Mesendoderm (in vitro differentiated cells): Measurements from ENCODE around the gene LRRFIP1.
A peak's percentile ranks its signal among the peaks of the same experiment; 100 is the strongest.

Experiments used
- DNase-seq: peaks from one replicate; pipeline ENCODE4 v3.0.0; 2013
- H2AK5ac ChIP-seq: 2 replicates; pipeline ENCODE4 v1.6.1; 2013; ENCODE audit warnings: low read length, inconsistent platforms
- H2BK120ac ChIP-seq: 2 replicates; pipeline ENCODE4 v1.6.1; 2013; ENCODE audit warnings: low read depth, mild to moderate bottlenecking, low read length, moderate library complexity, mixed read lengths
- H2BK15ac ChIP-seq: replicated peaks from 2 replicates; pipeline ENCODE4 v1.6.1; 2013; ENCODE audit warnings: low read depth, mild to moderate bottlenecking, moderate library complexity
- H2BK5ac ChIP-seq: 2 replicates; pipeline ENCODE4 v1.6.1; 2013; ENCODE audit warnings: low read length, inconsistent platforms
- H3K18ac ChIP-seq: 2 replicates; pipeline ENCODE4 v1.6.1; 2013; ENCODE audit warnings: mild to moderate bottlenecking, low read length, mixed read lengths
- H3K23ac ChIP-seq: one replicate; pipeline ENCODE4 v1.6.1; 2013; ENCODE audit warnings: low read length
- H3K27ac ChIP-seq: 2 replicates; pipeline ENCODE4 v1.5.1; 2013; ENCODE audit warnings: low read depth, mild to moderate bottlenecking, inconsistent platforms, low read length, moderate library complexity
- H3K27me3 ChIP-seq: 2 replicates; pipeline ENCODE4 v1.6.1; 2013; ENCODE audit warnings: low read length, control low read depth, mild to moderate bottlenecking, inconsistent platforms; ENCODE audit not compliant: insufficient read depth, poor library complexity
- H3K36me3 ChIP-seq: 2 replicates; pipeline ENCODE4 v1.6.1; 2013; ENCODE audit warnings: low read length, inconsistent platforms; ENCODE audit not compliant: control insufficient read depth, insufficient read depth
- H3K4ac ChIP-seq: one replicate; pipeline ENCODE4 v1.6.1; 2013; ENCODE audit warnings: low read depth, mild to moderate bottlenecking, low read length, moderate library complexity
- H3K4me1 ChIP-seq: 2 replicates; pipeline ENCODE4 v1.6.1; 2013; ENCODE audit warnings: low read depth, low read length, inconsistent platforms; ENCODE audit not compliant: control insufficient read depth
- H3K4me2 ChIP-seq: 2 replicates; pipeline ENCODE4 v1.6.1; 2013; ENCODE audit warnings: low read length
- H3K4me3 ChIP-seq: 2 replicates; pipeline ENCODE4 v1.5.1; 2013; ENCODE audit warnings: mild to moderate bottlenecking, low read length
- H3K56ac ChIP-seq: one replicate; pipeline ENCODE4 v1.6.1; 2013; ENCODE audit warnings: low read length
- H3K79me1 ChIP-seq: 2 replicates; pipeline ENCODE4 v1.6.1; 2013; ENCODE audit warnings: low read length, inconsistent platforms
- H3K79me2 ChIP-seq: 2 replicates; pipeline ENCODE4 v1.6.1; 2013; ENCODE audit warnings: mild to moderate bottlenecking, low read length; ENCODE audit not compliant: control insufficient read depth, insufficient read depth
- H3K9ac ChIP-seq: 2 replicates; pipeline ENCODE4 v1.6.1; 2013; ENCODE audit warnings: low read length, inconsistent platforms
- H4K5ac ChIP-seq: one replicate; pipeline ENCODE4 v1.6.1; 2013; ENCODE audit warnings: low read length
- H4K8ac ChIP-seq: one replicate; pipeline ENCODE4 v1.6.1; 2013; ENCODE audit warnings: low read depth, mild to moderate bottlenecking, control low read depth, low read length, moderate library complexity
- WGBS: extraction: QIAGEN DNeasy Blood & Tissue Kit; methylation state at CpG from one replicate; pipeline ENCODE4 v1.1.7; 2013; ENCODE audit warnings: low lambda C conversion rate, missing lambda C conversion rate; ENCODE audit not compliant: insufficient coverage; ENCODE audit errors: extremely low coverage; 5-methylcytosine and 5-hydroxymethylcytosine counted together

LRRFIP1 gene

GRCh38 chr2:237600205-237600846 is 27.1 kb upstream of the LRRFIP1 start:
- no peaks in the 10 kb centered on the region for H3K27me3 ChIP-seq
- peak overlapping the region; percentile 71 for H3K56ac ChIP-seq
- H3K36me3 ChIP-seq: no peaks in the 10 kb centered on the region
- peak overlapping the region; percentile 4 for H3K9ac ChIP-seq
- no CpG with 5 or more reads among the region's 16 CpGs for WGBS
- H3K79me1 ChIP-seq: no peaks in the 10 kb centered on the region
- peak overlapping the region; percentile 93 for H2AK5ac ChIP-seq
- H3K27ac ChIP-seq: no peak overlapping the region
- H2BK5ac ChIP-seq: peak overlapping the region; percentile 52
- H3K4me1 ChIP-seq: peaks cover 20% of the 10 kb centered on the region
- H3K23ac ChIP-seq: no peak overlapping the region
- no peak overlapping the region for H4K5ac ChIP-seq
- no peak overlapping the region for H2BK15ac ChIP-seq
- H3K4ac ChIP-seq: peak overlapping the region; percentile 82
- no peak overlapping the region for H3K4me3 ChIP-seq
- H3K18ac ChIP-seq: peak overlapping the region; percentile 76
- H4K8ac ChIP-seq: no peak overlapping the region
- no peak for DNase-seq
- no peaks in the 10 kb centered on the region for H3K79me2 ChIP-seq
- H2BK120ac ChIP-seq: peak overlapping the region; percentile 82
- no peak overlapping the region for H3K4me2 ChIP-seq

GRCh38 chr2:237601453-237602116 is 25.8 kb upstream of the LRRFIP1 start:
- H3K79me2 ChIP-seq: no peaks in the 10 kb centered on the region
- H2BK120ac ChIP-seq: peak overlapping the region; percentile 48
- H2BK15ac ChIP-seq: no peak overlapping the region
- peak overlapping the region; percentile 73 for H3K56ac ChIP-seq
- peak overlapping the region; percentile 54 for H3K9ac ChIP-seq
- peak overlapping the region; percentile 52 for H3K18ac ChIP-seq
- peak overlapping the region; percentile 97 for H2AK5ac ChIP-seq
- H3K27me3 ChIP-seq: no peaks in the 10 kb centered on the region
- no peaks in the 10 kb centered on the region for H3K36me3 ChIP-seq
- WGBS: no CpG with 5 or more reads among the region's 14 CpGs
- peaks cover 18% of the 10 kb centered on the region for H3K4me1 ChIP-seq
- no peak overlapping the region for H3K23ac ChIP-seq
- peak; percentile 98 for DNase-seq
- H3K79me1 ChIP-seq: no peaks in the 10 kb centered on the region
- no peak overlapping the region for H4K5ac ChIP-seq
- peak overlapping the region; percentile 64 for H2BK5ac ChIP-seq
- no peak overlapping the region for H3K4me2 ChIP-seq
- H3K27ac ChIP-seq: peak overlapping the region; percentile 54
- no peak overlapping the region for H4K8ac ChIP-seq
- H3K4me3 ChIP-seq: no peak overlapping the region
- peak overlapping the region; percentile 56 for H3K4ac ChIP-seq

- peak overlapping the region; percentile 78 for H2BK120ac ChIP-seq
- WGBS: no CpG with 5 or more reads among the region's 7 CpGs
Measured at GRCh38 chr2:237602409-237602808, 25.0 kb upstream of the LRRFIP1 start.

GRCh38 chr2:237603049-237603717 is 24.2 kb upstream of the LRRFIP1 start:
- Histone ChIP-seq H3K23ac (peak overlapping the region; percentile 2), H4K5ac (no peak overlapping the region), H3K36me3 (no peaks in the 10 kb centered on the region), H3K4me2 (no peak overlapping the region), H3K4me1 (peaks cover 18% of the 10 kb centered on the region), H3K9ac (peak overlapping the region; percentile 56), H4K8ac (peak overlapping the region; percentile 41), H2AK5ac (peak overlapping the region; percentile 92), H3K4me3 (no peak overlapping the region), H3K4ac (peak overlapping the region; percentile 98), H2BK15ac (peak overlapping the region; percentile 37), H3K27me3 (no peaks in the 10 kb centered on the region), H3K79me1 (no peaks in the 10 kb centered on the region), H3K56ac (peak overlapping the region; percentile 85), H2BK120ac (peak overlapping the region; percentile 78), H2BK5ac (peak overlapping the region; percentile 90), H3K18ac (peak overlapping the region; percentile 77), H3K79me2 (no peaks in the 10 kb centered on the region), H3K27ac (peak overlapping the region; percentile 88)
- WGBS: no CpG with 5 or more reads among the region's 13 CpGs
- no peak for DNase-seq

More at GRCh38 chr2:237602409-237602808, 25.0 kb upstream of the LRRFIP1 start:
- H3K36me3 ChIP-seq: no peaks in the 10 kb centered on the region
- H3K79me1 ChIP-seq: no peaks in the 10 kb centered on the region
- H4K5ac ChIP-seq: peak overlapping the region; percentile 61
- peak overlapping the region; percentile 83 for H2AK5ac ChIP-seq
- peak overlapping the region; percentile 76 for H3K56ac ChIP-seq
- H3K18ac ChIP-seq: peak overlapping the region; percentile 71
- H3K9ac ChIP-seq: peak overlapping the region; percentile 46
- peak overlapping the region; percentile 88 for H3K4ac ChIP-seq
- H3K4me1 ChIP-seq: peaks cover 18% of the 10 kb centered on the region
- no peak overlapping the region for H3K23ac ChIP-seq
- DNase-seq: peak; percentile 61
- H3K4me2 ChIP-seq: no peak overlapping the region
- H2BK5ac ChIP-seq: peak overlapping the region; percentile 81
- H2BK15ac ChIP-seq: no peak overlapping the region
- no peaks in the 10 kb centered on the region for H3K79me2 ChIP-seq
- H4K8ac ChIP-seq: no peak overlapping the region
- H3K27ac ChIP-seq: no peak overlapping the region
- H3K27me3 ChIP-seq: no peaks in the 10 kb centered on the region
- no peak overlapping the region for H3K4me3 ChIP-seq

GRCh38 chr2:237603718-237604362 is 23.5 kb upstream of the LRRFIP1 start:
- H3K23ac ChIP-seq: no peak overlapping the region
- H3K79me1 ChIP-seq: no peaks in the 10 kb centered on the region
- peak overlapping the region; percentile 92 for H2AK5ac ChIP-seq
- H3K79me2 ChIP-seq: no peaks in the 10 kb centered on the region
- peaks cover 18% of the 10 kb centered on the region for H3K4me1 ChIP-seq
- H2BK5ac ChIP-seq: peak overlapping the region; percentile 90
- peak overlapping the region; percentile 85 for H3K56ac ChIP-seq
- peak overlapping the region; percentile 37 for H2BK15ac ChIP-seq
- H3K4me3 ChIP-seq: no peak overlapping the region
- peak; percentile 93 for DNase-seq
- H4K8ac ChIP-seq: peak overlapping the region; percentile 41
- H3K4me2 ChIP-seq: no peak overlapping the region
- H3K9ac ChIP-seq: peak overlapping the region; percentile 56
- H4K5ac ChIP-seq: no peak overlapping the region
- WGBS: no CpG with 5 or more reads among the region's 15 CpGs
- H3K27me3 ChIP-seq: no peaks in the 10 kb centered on the region
- H2BK120ac ChIP-seq: peak overlapping the region; percentile 78
- H3K27ac ChIP-seq: peak overlapping the region; percentile 88
- H3K36me3 ChIP-seq: no peaks in the 10 kb centered on the region
- H3K18ac ChIP-seq: peak overlapping the region; percentile 77
- peak overlapping the region; percentile 98 for H3K4ac ChIP-seq
